ENCODE measurements around the gene ACBD6. TPM values are rescaled to one million over a fixed set of nuclear protein-coding genes. Genes with fewer than 3 reads are reported as not detected.

Gene ACBD6
- total RNA-seq, 1 experiment from 2014 or later, result 74.7 TPM

DNA sequence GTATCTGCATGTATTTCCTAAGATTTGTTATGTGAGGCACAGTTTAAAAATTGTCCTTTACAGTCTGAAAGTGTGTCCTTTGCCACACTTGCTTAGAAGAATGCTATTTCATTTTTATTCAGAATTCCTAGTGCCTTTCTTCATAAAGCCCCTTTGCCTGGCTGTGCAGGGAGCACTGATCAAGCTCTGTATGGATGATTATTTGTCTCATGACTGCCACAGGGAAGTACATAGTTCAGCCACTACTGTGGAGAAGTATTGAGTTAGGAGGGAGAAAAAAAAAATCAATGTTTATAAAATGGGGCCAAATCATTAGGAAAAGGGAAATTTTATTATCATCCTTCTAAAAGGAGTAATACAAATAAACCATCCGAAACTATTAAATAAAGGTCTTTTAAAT is 220.9 kb downstream of the ACBD6 start:
- H3K4me1 ChIP-seq, result 0 out of 2 replicates have a peak, but pooled peaks cover 6% of the 10 kb centered on the region
- Mint-ChIP-seq H3K36me3 (ENCODE audit: insufficient read depth, unreplicated experiment) (peaks cover 45% of the 10 kb centered on the region), H3K27me3 (ENCODE audit: insufficient read depth, unreplicated experiment) (no peaks in the 10 kb centered on the region), H3K4me1 (ENCODE audit: low read depth, unreplicated experiment) (no peaks in the 10 kb centered on the region), H3K9me3 (ENCODE audit: unreplicated experiment) (no peaks in the 10 kb centered on the region), H3K4me3 (ENCODE audit: unreplicated experiment) (no peak overlapping the region), H3K27ac (ENCODE audit: unreplicated experiment) (no peak overlapping the region)
- POLR2A ChIA-PET, result no interaction called here
- H3K4me3 ChIP-seq (ENCODE audit: low read depth, low read length), result no peak overlapping the region
- TF ChIP-seq, protein P1, sequence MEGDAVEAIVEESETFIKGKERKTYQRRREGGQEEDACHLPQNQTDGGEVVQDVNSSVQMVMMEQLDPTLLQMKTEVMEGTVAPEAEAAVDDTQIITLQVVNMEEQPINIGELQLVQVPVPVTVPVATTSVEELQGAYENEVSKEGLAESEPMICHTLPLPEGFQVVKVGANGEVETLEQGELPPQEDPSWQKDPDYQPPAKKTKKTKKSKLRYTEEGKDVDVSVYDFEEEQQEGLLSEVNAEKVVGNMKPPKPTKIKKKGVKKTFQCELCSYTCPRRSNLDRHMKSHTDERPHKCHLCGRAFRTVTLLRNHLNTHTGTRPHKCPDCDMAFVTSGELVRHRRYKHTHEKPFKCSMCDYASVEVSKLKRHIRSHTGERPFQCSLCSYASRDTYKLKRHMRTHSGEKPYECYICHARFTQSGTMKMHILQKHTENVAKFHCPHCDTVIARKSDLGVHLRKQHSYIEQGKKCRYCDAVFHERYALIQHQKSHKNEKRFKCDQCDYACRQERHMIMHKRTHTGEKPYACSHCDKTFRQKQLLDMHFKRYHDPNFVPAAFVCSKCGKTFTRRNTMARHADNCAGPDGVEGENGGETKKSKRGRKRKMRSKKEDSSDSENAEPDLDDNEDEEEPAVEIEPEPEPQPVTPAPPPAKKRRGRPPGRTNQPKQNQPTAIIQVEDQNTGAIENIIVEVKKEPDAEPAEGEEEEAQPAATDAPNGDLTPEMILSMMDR (IDR thresholded peaks at IDR 0.05; ENCODE audit: insufficient read depth in 1 of 2, low read depth in 1 of 2, low read length in 1 of 2, severe bottlenecking in 1 of 2, unreplicated experiment in 1 of 2), result no peak
- CTCF ChIA-PET, result no interaction called here
- DNase-seq, result no peak
- peaks cover 2% of the 10 kb centered on the region for H3K36me3 ChIP-seq (ENCODE audit: control insufficient read depth, insufficient read depth, low read length)
- intact Hi-C loops (cut with micrococcal nuclease; ENCODE audit: unreplicated experiment), result no loop called here
- H3K9me3 ChIP-seq, result no peaks in the 10 kb centered on the region
- BruUV-seq (replicated peaks), result no TSS peak
- no peaks in the 10 kb centered on the region for H3K27me3 ChIP-seq (replicated peaks; ENCODE audit: control insufficient read depth, insufficient read depth, low read length)

DNA sequence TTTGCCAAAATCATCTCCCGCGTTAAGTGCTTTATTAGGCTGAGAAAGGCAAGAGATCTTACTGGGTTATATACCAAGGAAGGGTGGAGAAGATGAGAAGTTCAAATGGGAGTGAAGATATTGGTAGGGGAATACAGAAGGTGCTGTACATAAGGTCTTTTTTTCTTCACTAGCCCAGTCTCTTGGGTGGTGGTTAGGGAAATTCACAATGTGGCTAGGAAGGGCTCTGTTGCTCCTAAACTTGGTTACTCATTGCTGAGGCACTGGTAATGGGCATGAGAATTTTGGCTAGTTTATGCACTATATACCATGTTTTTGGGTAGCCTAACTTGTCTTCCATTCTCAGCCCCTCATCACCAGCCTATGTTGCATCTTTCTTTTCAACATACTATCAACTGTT is 221.8 kb downstream of the ACBD6 start:
- H3K9me3 ChIP-seq, result no peaks in the 10 kb centered on the region
- no peaks in the 10 kb centered on the region for H3K27me3 ChIP-seq (replicated peaks; ENCODE audit: control insufficient read depth, insufficient read depth, low read length)
- CTCF ChIA-PET, result no interaction called here
- POLR2A ChIA-PET, result no interaction called here
- no peak overlapping the region for H3K4me3 ChIP-seq (ENCODE audit: low read depth, low read length)
- H3K36me3 ChIP-seq (ENCODE audit: control insufficient read depth, insufficient read depth, low read length), result peaks cover 2% of the 10 kb centered on the region
- TF ChIP-seq, protein P1 (IDR thresholded peaks at IDR 0.05; ENCODE audit: insufficient read depth in 1 of 2, low read depth in 1 of 2, low read length in 1 of 2, severe bottlenecking in 1 of 2, unreplicated experiment in 1 of 2), result no peak
- no TSS peak for BruUV-seq (replicated peaks)
- H3K27me3 Mint-ChIP-seq (ENCODE audit: insufficient read depth, unreplicated experiment), result no peaks in the 10 kb centered on the region
- 0 out of 2 replicates have a peak, but pooled peaks cover 6% of the 10 kb centered on the region for H3K4me1 ChIP-seq
- no peak overlapping the region for H3K27ac Mint-ChIP-seq (ENCODE audit: unreplicated experiment)
- H3K4me1 Mint-ChIP-seq (ENCODE audit: low read depth, unreplicated experiment), result no peaks in the 10 kb centered on the region
- H3K9me3 Mint-ChIP-seq (ENCODE audit: unreplicated experiment), result no peaks in the 10 kb centered on the region
- peaks cover 53% of the 10 kb centered on the region for H3K36me3 Mint-ChIP-seq (ENCODE audit: insufficient read depth, unreplicated experiment)
- no peak for DNase-seq
- no peak overlapping the region for H3K4me3 Mint-ChIP-seq (ENCODE audit: unreplicated experiment)
- intact Hi-C loops (cut with micrococcal nuclease; ENCODE audit: unreplicated experiment), result no loop called here

- 0 out of 2 replicates have a peak, but pooled peaks cover 6% of the 10 kb centered on the region for H3K4me1 ChIP-seq
- TF ChIP-seq, protein P1 (IDR thresholded peaks at IDR 0.05; ENCODE audit: insufficient read depth in 1 of 2, low read depth in 1 of 2, low read length in 1 of 2, severe bottlenecking in 1 of 2, unreplicated experiment in 1 of 2), result no peak
- H3K9me3 ChIP-seq, result no peaks in the 10 kb centered on the region
- no peak overlapping the region for H3K4me3 Mint-ChIP-seq (ENCODE audit: unreplicated experiment)
- peaks cover 2% of the 10 kb centered on the region for H3K36me3 ChIP-seq (ENCODE audit: control insufficient read depth, insufficient read depth, low read length)
- no peak overlapping the region for H3K4me3 ChIP-seq (ENCODE audit: low read depth, low read length)
- H3K27me3 ChIP-seq (replicated peaks; ENCODE audit: control insufficient read depth, insufficient read depth, low read length), result no peaks in the 10 kb centered on the region
- no TSS peak for BruUV-seq (replicated peaks)
- POLR2A ChIA-PET, result no interaction called here
- no peaks in the 10 kb centered on the region for H3K9me3 Mint-ChIP-seq (ENCODE audit: unreplicated experiment)
- H3K4me1 Mint-ChIP-seq (ENCODE audit: low read depth, unreplicated experiment), result no peaks in the 10 kb centered on the region
- no peak for DNase-seq
- intact Hi-C loops (cut with micrococcal nuclease; ENCODE audit: unreplicated experiment), result no loop called here
- H3K27ac Mint-ChIP-seq (ENCODE audit: unreplicated experiment), result no peak overlapping the region
- H3K36me3 Mint-ChIP-seq (ENCODE audit: insufficient read depth, unreplicated experiment), result peaks cover 54% of the 10 kb centered on the region
- H3K27me3 Mint-ChIP-seq (ENCODE audit: insufficient read depth, unreplicated experiment), result no peaks in the 10 kb centered on the region
- CTCF ChIA-PET, result no interaction called here
Observed at GRCh38 chr1:180279651-180280050, 222.7 kb downstream of the ACBD6 start.

All from Caco-2 (cell line).